Naive B cell (primary cell): ENCODE results near the gene GSK3A. TPM values are rescaled to one million over a fixed set of nuclear protein-coding genes. Genes with fewer than 3 reads are reported as not detected.

Experiments
- ATAC-seq, 2 donors: fragments of 150-1000 bp; cut with Tn5 transposase; 2 replicates each; pipeline ENCODE4 v1.10.0; 2021; ENCODE audit warnings: low read depth in 2 of 2, mild to moderate bottlenecking in 2 of 2, moderate library complexity in 2 of 2
- DNase-seq: peaks from one replicate; pipeline ENCODE4 v3.0.0; 2022
- H3K27ac Mint-ChIP-seq, 6 donors: one replicate each; pipeline ENCODE4 v1.8.0; 2020 to 2022; ENCODE audit warnings: mild to moderate bottlenecking in 6 of 6, mixed read lengths in 6 of 6, moderate library complexity in 5 of 6, inconsistent platforms in 2 of 6
- H3K27me3 Mint-ChIP-seq, 3 donors: one replicate each; pipeline ENCODE4 v1.8.0; 2021 to 2022; ENCODE audit warnings: mixed read lengths in 3 of 3, mild to moderate bottlenecking in 1 of 3
- H3K36me3 Mint-ChIP-seq, 2 donors: one replicate each; pipeline ENCODE4 v1.8.0; 2020 to 2022; ENCODE audit warnings: mixed read lengths in 2 of 2, inconsistent platforms in 1 of 2, mild to moderate bottlenecking in 1 of 2
- H3K4me1 Mint-ChIP-seq, 3 donors: one replicate each; pipeline ENCODE4 v1.8.0; 2020 to 2022; ENCODE audit warnings: mixed read lengths in 3 of 3, inconsistent platforms in 1 of 3, mild to moderate bottlenecking in 1 of 3, moderate library complexity in 1 of 3
- H3K4me3 Mint-ChIP-seq, 8 donors: one replicate each; pipeline ENCODE4 v1.8.0; 2020 to 2022; ENCODE audit warnings: mild to moderate bottlenecking in 8 of 8, mixed read lengths in 8 of 8, moderate library complexity in 8 of 8, inconsistent platforms in 2 of 8
- H3K9me3 Mint-ChIP-seq, 7 donors: one replicate each; pipeline ENCODE4 v1.8.0; 2020 to 2022; ENCODE audit warnings: mixed read lengths in 7 of 7, mild to moderate bottlenecking in 5 of 7, inconsistent platforms in 2 of 7, moderate library complexity in 1 of 7
- polyA plus RNA-seq, 6 donors: library from polyadenylated mRNA; unstranded; fragments of 300-500 nt; fragmentation: Illumina TruSeq; gene quantifications; one replicate each; pipeline ENCODE4 v1.2.3, GENCODE V29; 2021; ENCODE audit warnings: low read depth in 6 of 6

Gene GSK3A
- polyA plus RNA-seq = 10 to 100 TPM; 11.7 to 30.9 (median 18.3) TPM

GRCh38 chr19:42242512-42243409, at the start of gene GSK3A:
Gene GSK3A (minus strand): TSS chr19:42242602. CDS start chr19:42242465, 137 bp downstream.
- Mint-ChIP-seq H3K4me3 (peak within 1 kb of the TSS; percentile 79 to 98 (median 96)), H3K4me1 (peaks cover 50 to 66% (median 53%) of the 10 kb centered on the region in 3 donors), H3K36me3 (no peaks in the 10 kb centered on the region), H3K27ac (peak within 1 kb of the TSS; percentile 83 to 100 (median 96)), H3K27me3 (no peaks in the 10 kb centered on the region), H3K9me3 (no peaks in the 10 kb centered on the region)
- ATAC-seq (peak; percentile 70 to 73), DNase-seq (peak; percentile 96)

- H3K36me3 Mint-ChIP-seq = peaks cover 0 to 23% of the 10 kb centered on the region in 2 donors
- no peak overlapping the region for H3K4me3 Mint-ChIP-seq
- DNase-seq (no peak), ATAC-seq (no peak)
- peaks cover 10 to 20% (median 15%) of the 10 kb centered on the region in 3 donors for H3K4me1 Mint-ChIP-seq
- H3K9me3 Mint-ChIP-seq = no peaks in the 10 kb centered on the region
- no peaks in the 10 kb centered on the region for H3K27me3 Mint-ChIP-seq
- peak overlapping the region in 2 of 6 donors; percentile 50 to 75 for H3K27ac Mint-ChIP-seq
Measured at GRCh38 chr19:42291435-42291810, 49.0 kb upstream of the GSK3A start.

- H3K4me3 Mint-ChIP-seq = no peak overlapping the region
- H3K36me3 Mint-ChIP-seq = peaks cover 0 to 23% of the 10 kb centered on the region in 2 donors
- ATAC-seq = peak; percentile 83 to 84
- H3K9me3 Mint-ChIP-seq = no peaks in the 10 kb centered on the region
- peak overlapping the region in 4 of 6 donors; percentile 12 to 75 (median 36) for H3K27ac Mint-ChIP-seq
- DNase-seq = peak; percentile 70
- H3K27me3 Mint-ChIP-seq = no peaks in the 10 kb centered on the region
- peaks cover 12 to 21% (median 18%) of the 10 kb centered on the region in 3 donors for H3K4me1 Mint-ChIP-seq
Measured at GRCh38 chr19:42290523-42291434, 48.4 kb upstream of the GSK3A start.

- Mint-ChIP-seq H3K27ac (no peak overlapping the region), H3K4me3 (no peak overlapping the region), H3K27me3 (no peaks in the 10 kb centered on the region), H3K9me3 (no peaks in the 10 kb centered on the region), H3K36me3 (peaks cover 0 to 23% of the 10 kb centered on the region in 2 donors), H3K4me1 (peaks cover 15 to 27% (median 24%) of the 10 kb centered on the region in 3 donors)
- ATAC-seq = no peak
- no peak for DNase-seq
Measured at GRCh38 chr19:42290136-42290522, 47.7 kb upstream of the GSK3A start.

GRCh38 chr19:42289556-42290041, 47.2 kb upstream of the GSK3A start:
- H3K4me3 Mint-ChIP-seq = no peak overlapping the region
- peak overlapping the region in 1 of 6 donors; percentile 22 for H3K27ac Mint-ChIP-seq
- peaks cover 0 to 23% of the 10 kb centered on the region in 2 donors for H3K36me3 Mint-ChIP-seq
- no peaks in the 10 kb centered on the region for H3K9me3 Mint-ChIP-seq
- ATAC-seq (no peak), DNase-seq (no peak)
- peaks cover 21 to 32% (median 30%) of the 10 kb centered on the region in 3 donors for H3K4me1 Mint-ChIP-seq
- H3K27me3 Mint-ChIP-seq = no peaks in the 10 kb centered on the region

GRCh38 chr19:42288881-42289555, 46.6 kb upstream of the GSK3A start:
- ATAC-seq = no peak
- no peak for DNase-seq
- peaks cover 0 to 21% of the 10 kb centered on the region in 2 donors for H3K36me3 Mint-ChIP-seq
- H3K4me3 Mint-ChIP-seq = no peak overlapping the region
- H3K27ac Mint-ChIP-seq = peak overlapping the region in 2 of 6 donors; percentile 22 to 70
- no peaks in the 10 kb centered on the region for H3K27me3 Mint-ChIP-seq
- H3K9me3 Mint-ChIP-seq = no peaks in the 10 kb centered on the region
- H3K4me1 Mint-ChIP-seq = peaks cover 21 to 34% (median 30%) of the 10 kb centered on the region in 3 donors

GRCh38 chr19:42288387-42288786, 46.0 kb upstream of the GSK3A start:
- Mint-ChIP-seq H3K27me3 (no peaks in the 10 kb centered on the region), H3K4me1 (peaks cover 21 to 33% (median 30%) of the 10 kb centered on the region in 3 donors), H3K9me3 (no peaks in the 10 kb centered on the region), H3K27ac (peak overlapping the region in 3 of 6 donors; percentile 60 to 91 (median 81)), H3K36me3 (peaks cover 0 to 15% of the 10 kb centered on the region in 2 donors), H3K4me3 (no peak overlapping the region)
- no peak for ATAC-seq
- no peak for DNase-seq

GRCh38 chr19:42287827-42288107, 45.4 kb upstream of the GSK3A start:
- Mint-ChIP-seq H3K27ac (peak overlapping the region in 1 of 6 donors; percentile 22), H3K27me3 (no peaks in the 10 kb centered on the region), H3K36me3 (peaks cover 0 to 10% of the 10 kb centered on the region in 2 donors), H3K9me3 (no peaks in the 10 kb centered on the region), H3K4me1 (peaks cover 21 to 28% (median 27%) of the 10 kb centered on the region in 3 donors), H3K4me3 (no peak overlapping the region)
- no peak for DNase-seq
- ATAC-seq = no peak

GRCh38 chr19:42287017-42287826, 44.8 kb upstream of the GSK3A start:
- ATAC-seq (no peak), DNase-seq (no peak)
- Mint-ChIP-seq H3K36me3 (peaks cover 0 to 10% of the 10 kb centered on the region in 2 donors), H3K27ac (peak overlapping the region in 3 of 6 donors; percentile 33 to 90 (median 47)), H3K27me3 (no peaks in the 10 kb centered on the region), H3K9me3 (no peaks in the 10 kb centered on the region), H3K4me1 (peaks cover 25 to 33% (median 31%) of the 10 kb centered on the region in 3 donors), H3K4me3 (peak overlapping the region in 3 of 8 donors; percentile 61 to 79 (median 62))

GRCh38 chr19:42286349-42287016, 44.1 kb upstream of the GSK3A start:
- no peak for DNase-seq
- no peaks in the 10 kb centered on the region for H3K27me3 Mint-ChIP-seq
- H3K9me3 Mint-ChIP-seq = no peaks in the 10 kb centered on the region
- peak overlapping the region; percentile 76 to 95 (median 88) for H3K4me3 Mint-ChIP-seq
- H3K4me1 Mint-ChIP-seq = peaks cover 32 to 35% (median 32%) of the 10 kb centered on the region in 3 donors
- ATAC-seq = no peak
- H3K27ac Mint-ChIP-seq = peak overlapping the region; percentile 75 to 96 (median 93)
- H3K36me3 Mint-ChIP-seq = peaks cover 0 to 3% of the 10 kb centered on the region in 2 donors

GRCh38 chr19:42285988-42286348, 43.6 kb upstream of the GSK3A start:
- Mint-ChIP-seq H3K27ac (peak overlapping the region; percentile 75 to 96 (median 93)), H3K27me3 (no peaks in the 10 kb centered on the region)
- no peak for ATAC-seq

GRCh38 chr19:42285541-42285941, 43.1 kb upstream of the GSK3A start:
- H3K27ac Mint-ChIP-seq = peak overlapping the region; percentile 38 to 97 (median 94)
- ATAC-seq (no peak), DNase-seq (no peak)
- peaks cover 29 to 37% (median 36%) of the 10 kb centered on the region in 3 donors for H3K4me1 Mint-ChIP-seq
- no peaks in the 10 kb centered on the region for H3K36me3 Mint-ChIP-seq
- peak overlapping the region; percentile 82 to 95 (median 88) for H3K4me3 Mint-ChIP-seq
- no peaks in the 10 kb centered on the region for H3K9me3 Mint-ChIP-seq
- no peaks in the 10 kb centered on the region for H3K27me3 Mint-ChIP-seq

More at GRCh38 chr19:42285988-42286348, 43.6 kb upstream of the GSK3A start:
- H3K4me1 Mint-ChIP-seq = peaks cover 29 to 37% (median 36%) of the 10 kb centered on the region in 3 donors
- H3K9me3 Mint-ChIP-seq = no peaks in the 10 kb centered on the region
- no peak for DNase-seq
- H3K4me3 Mint-ChIP-seq = peak overlapping the region; percentile 82 to 95 (median 88)
- no peaks in the 10 kb centered on the region for H3K36me3 Mint-ChIP-seq
